HCEC 1CT (cell line): ENCODE data around the gene MYCBPAP.

Experiments used
- DNase-seq: peaks from one replicate; pipeline ENCODE4 v3.0.0-alpha.2; 2017

MYCBPAP gene

GRCh38 chr17:50507871-50508572 is at the start of gene MYCBPAP:
Gene MYCBPAP (plus strand): TSS chr17:50508439. CDS start chr17:50508675, 236 bp downstream.
- peak; percentile 83 for DNase-seq

- DNase-seq: peak; percentile 15
These were observed 49.2 kb upstream of the MYCBPAP start for GRCh38 chr17:50458701-50459676.

GRCh38 chr17:50459756-50460155 is 48.5 kb upstream of the MYCBPAP start:
- no peak for DNase-seq

- no peak for DNase-seq
These were observed 47.3 kb upstream of the MYCBPAP start for GRCh38 chr17:50460831-50461526.

GRCh38 chr17:50461550-50462132 is 46.6 kb upstream of the MYCBPAP start:
- no peak for DNase-seq

GRCh38 chr17:50462446-50462845 is 45.8 kb upstream of the MYCBPAP start:
- no peak for DNase-seq

GRCh38 chr17:50464121-50464520 is 44.1 kb upstream of the MYCBPAP start:
- DNase-seq: no peak

GRCh38 chr17:50464736-50465135 is 43.5 kb upstream of the MYCBPAP start:
- DNase-seq: no peak

- DNase-seq: no peak
These were observed 43.1 kb upstream of the MYCBPAP start for GRCh38 chr17:50465171-50465570.

GRCh38 chr17:50465635-50466034 is 42.6 kb upstream of the MYCBPAP start:
- no peak for DNase-seq

- DNase-seq: no peak
These were observed 41.7 kb upstream of the MYCBPAP start for GRCh38 chr17:50466371-50467113.

GRCh38 chr17:50467114-50467854 is 41.0 kb upstream of the MYCBPAP start:
- no peak for DNase-seq

- DNase-seq: no peak
These were observed 40.4 kb upstream of the MYCBPAP start for GRCh38 chr17:50467855-50468303.

- DNase-seq: no peak
These were observed 39.7 kb upstream of the MYCBPAP start, which contains the start of gene CHAD for GRCh38 chr17:50468304-50469207. Gene CHAD (minus strand): TSS chr17:50468880. CDS start chr17:50468813, 67 bp downstream.

GRCh38 chr17:50469208-50469605 is 39.0 kb upstream of the MYCBPAP start:
- no peak for DNase-seq

- DNase-seq: no peak
These were observed 38.5 kb upstream of the MYCBPAP start for GRCh38 chr17:50469671-50470305.

GRCh38 chr17:50470426-50470825 is 37.8 kb upstream of the MYCBPAP start:
- DNase-seq: no peak

GRCh38 chr17:50471009-50471905 is 37.0 kb upstream of the MYCBPAP start:
- no peak for DNase-seq
